ENCODE data around the gene PUSL1. TPM values are rescaled to one million over a fixed set of nuclear protein-coding genes. Genes with fewer than 3 reads are reported as not detected.
A peak's percentile ranks its signal among the peaks of the same experiment; 100 is the strongest.

The PUSL1 gene
- total RNA-seq, 2 donors from 2014 or later = 21.7 to 23.8 TPM

- Mint-ChIP-seq H3K9me3 (no peaks in the 10 kb centered on the region), H3K27me3 (ENCODE audit: insufficient read depth) (no peaks in the 10 kb centered on the region), H3K4me3 (no peak overlapping the region), H3K27ac (peak overlapping the region; percentile 26), H3K36me3 (ENCODE audit: low read depth) (peaks cover 64% of the 10 kb centered on the region), H3K4me1 (peaks cover 8% of the 10 kb centered on the region)
- Histone ChIP-seq H3K4me1 (ENCODE audit: control insufficient read depth, insufficient read depth, low read length) (no peaks in the 10 kb centered on the region), H3K9ac (ENCODE audit: extremely low read depth, low read length, poor library complexity, severe bottlenecking) (no peak overlapping the region), H3K4me3 (ENCODE audit: low read length) (no peak overlapping the region), H3K36me3 (ENCODE audit: control insufficient read depth, insufficient read depth, low read length) (peaks cover 75% of the 10 kb centered on the region), H3K27ac (ENCODE audit: low read depth, low read length) (no peak overlapping the region), H3K9me3 (ENCODE audit: control insufficient read depth, low read length) (no peaks in the 10 kb centered on the region), H3K27me3 (ENCODE audit: control insufficient read depth, insufficient read depth, low read length, poor library complexity, severe bottlenecking) (no peaks in the 10 kb centered on the region)
- no peak for TF ChIP-seq CTCF (conservative IDR thresholded peaks at IDR 0.05)
- DNase-seq = no peak
- WGBS, 2 experiments (ENCODE audit: insufficient coverage in 1 of 2, insufficient read length in 1 of 2) = 95 to 96% methylated on average over 13 to 18 of the region's 18 CpGs
Measured at GRCh38 chr1:1259540-1259939, 48.9 kb upstream of the PUSL1 start.

GRCh38 chr1:1259951-1260600 lies 48.3 kb upstream of the PUSL1 start:
- no peak for TF ChIP-seq CTCF (conservative IDR thresholded peaks at IDR 0.05)
- Mint-ChIP-seq H3K27ac (peak overlapping the region; percentile 26), H3K9me3 (no peaks in the 10 kb centered on the region), H3K27me3 (ENCODE audit: insufficient read depth) (no peaks in the 10 kb centered on the region), H3K36me3 (ENCODE audit: low read depth) (peaks cover 66% of the 10 kb centered on the region), H3K4me1 (peaks cover 8% of the 10 kb centered on the region), H3K4me3 (no peak overlapping the region)
- H3K27ac ChIP-seq (ENCODE audit: low read depth, low read length) = no peak overlapping the region
- 94 to 97% methylated on average over 15 to 26 of the region's 26 CpGs for WGBS, 2 experiments (ENCODE audit: insufficient coverage in 1 of 2, insufficient read length in 1 of 2)
- peaks cover 79% of the 10 kb centered on the region for H3K36me3 ChIP-seq (ENCODE audit: control insufficient read depth, insufficient read depth, low read length)
- DNase-seq = no peak
- no peaks in the 10 kb centered on the region for H3K27me3 ChIP-seq (ENCODE audit: control insufficient read depth, insufficient read depth, low read length, poor library complexity, severe bottlenecking)
- H3K4me1 ChIP-seq (ENCODE audit: control insufficient read depth, insufficient read depth, low read length) = no peaks in the 10 kb centered on the region
- no peaks in the 10 kb centered on the region for H3K9me3 ChIP-seq (ENCODE audit: control insufficient read depth, low read length)
- H3K9ac ChIP-seq (ENCODE audit: extremely low read depth, low read length, poor library complexity, severe bottlenecking) = no peak overlapping the region
- no peak overlapping the region for H3K4me3 ChIP-seq (ENCODE audit: low read length)

DNA sequence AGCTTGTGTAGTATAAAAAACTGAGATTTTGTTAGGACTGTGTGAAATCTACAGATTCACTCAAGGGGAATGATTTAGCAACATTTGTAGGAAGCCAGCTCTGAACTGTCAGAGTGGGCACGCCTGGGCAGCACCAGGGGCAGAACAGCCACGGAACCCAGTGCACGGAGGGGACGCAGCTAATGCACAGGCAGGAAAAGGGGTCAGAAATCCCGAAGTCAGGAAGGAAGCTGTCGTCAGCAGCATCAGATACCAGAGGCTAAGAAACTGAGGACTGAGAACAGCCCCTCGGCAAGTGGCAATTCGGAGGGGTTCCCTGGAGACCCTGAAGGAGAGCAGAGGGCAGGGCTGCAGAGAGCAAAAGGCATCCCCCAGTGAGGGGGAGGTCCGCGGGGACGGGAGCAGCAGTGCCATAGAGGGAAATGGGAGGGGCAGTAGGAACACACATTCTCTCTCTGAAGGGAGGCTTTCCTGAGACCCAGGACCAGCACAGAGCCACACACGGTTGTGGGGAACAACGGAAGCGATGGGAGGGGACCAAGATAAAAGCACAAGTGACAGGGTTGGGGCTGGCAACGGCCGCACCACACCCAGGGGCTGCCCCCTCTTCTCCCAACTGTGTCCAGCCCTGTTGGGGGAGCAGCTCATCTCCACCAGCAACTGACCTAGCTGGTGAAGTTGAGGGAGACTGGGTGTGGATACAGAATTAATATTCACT lies 47.4 kb upstream of the PUSL1 start:
- H3K4me3 ChIP-seq (ENCODE audit: low read length) = no peak overlapping the region
- H3K27ac ChIP-seq (ENCODE audit: low read depth, low read length) = no peak overlapping the region
- Mint-ChIP-seq H3K4me1 (peaks cover 8% of the 10 kb centered on the region), H3K27me3 (ENCODE audit: insufficient read depth) (no peaks in the 10 kb centered on the region), H3K4me3 (no peak overlapping the region), H3K36me3 (ENCODE audit: low read depth) (peaks cover 65% of the 10 kb centered on the region), H3K9me3 (no peaks in the 10 kb centered on the region), H3K27ac (peak overlapping the region; percentile 19)
- TF ChIP-seq CTCF (conservative IDR thresholded peaks at IDR 0.05) = no peak
- H3K27me3 ChIP-seq (ENCODE audit: control insufficient read depth, insufficient read depth, low read length, poor library complexity, severe bottlenecking) = no peaks in the 10 kb centered on the region
- no peaks in the 10 kb centered on the region for H3K4me1 ChIP-seq (ENCODE audit: control insufficient read depth, insufficient read depth, low read length)
- peaks cover 77% of the 10 kb centered on the region for H3K36me3 ChIP-seq (ENCODE audit: control insufficient read depth, insufficient read depth, low read length)
- DNase-seq = no peak
- 93 to 95% methylated on average over 11 to 16 of the region's 16 CpGs for WGBS, 2 experiments (ENCODE audit: insufficient coverage in 1 of 2, insufficient read length in 1 of 2)
- H3K9ac ChIP-seq (ENCODE audit: extremely low read depth, low read length, poor library complexity, severe bottlenecking) = no peak overlapping the region
- no peaks in the 10 kb centered on the region for H3K9me3 ChIP-seq (ENCODE audit: control insufficient read depth, low read length)
